RWPE1 (cell line): ENCODE measurements around the gene PRELP.

Experiments
- CTCF ChIA-PET: fragments of 350-600 bp; sonication (Branson Sonifier 250); formaldehyde crosslinking; extraction: SDS; loops from one replicate; lab custom pipeline; 2021; lab: Yijun Ruan, JAX
- POLR2A ChIA-PET: fragments of 400-600 bp; formaldehyde crosslinking; extraction: SDS; loops from one replicate; lab custom pipeline; 2020; ENCODE audit warnings: antibody characterized with exemption; ENCODE audit not compliant: low non-redundant PET; lab: Yijun Ruan, JAX
- DNase-seq: peaks from one replicate; pipeline ENCODE4 v3.0.0; 2012; ENCODE audit warnings: low spot score
- H3K27ac ChIP-seq: fragments of 450-650 bp; 2 replicates; pipeline ENCODE4 v1.5.1; 2017
- TF ChIP-seq, protein P1 (sequence below): fragments of 450-650 bp; conservative IDR thresholded peaks from 2 replicates; pipeline ENCODE4 v1.5.1; 2017; ENCODE audit warnings: low read depth, mild to moderate bottlenecking

The PRELP gene

DNA sequence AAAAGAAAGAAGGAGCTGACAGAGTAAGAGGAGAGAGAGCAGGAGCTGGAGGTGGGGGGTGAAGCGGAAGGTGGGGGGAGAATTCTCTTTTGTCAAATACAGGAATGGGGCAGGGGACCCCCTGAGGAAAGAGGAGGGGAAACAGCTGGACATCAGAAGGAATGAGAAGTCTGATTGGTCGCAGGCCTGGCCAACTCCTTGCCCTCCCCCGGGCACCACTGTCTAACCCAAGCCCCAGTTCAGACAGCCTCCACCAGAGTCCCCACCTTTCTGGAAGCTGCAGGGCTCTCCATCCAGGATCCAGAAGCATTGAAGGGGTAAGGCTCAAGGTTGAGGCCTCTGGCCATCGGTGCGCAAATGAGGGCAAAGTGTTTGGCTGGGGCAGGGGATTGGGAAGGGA, 18.3 kb downstream of the PRELP start, which contains the start of gene OPTC:
OPTC (plus strand) TSS at position 253 of the 400 bp plus-strand sequence. CDS start 1,853 bp downstream, outside the sequence.
- H3K27ac ChIP-seq: no peak within 1 kb of the TSS
- ChIA-PET CTCF (interaction anchor here (0.6 to 1.2 kb wide), 6 partner anchors 151 to 1949 kb away, joined by 3 to 5 read pairs (median 4); no protein-coding TSS in a partner anchor), POLR2A (interaction anchor here (0.5 kb wide), 1 partner anchor 12 kb away, joined by 4 read pairs; no protein-coding TSS in a partner anchor)
- no peak for DNase-seq
- TF ChIP-seq, protein P1, sequence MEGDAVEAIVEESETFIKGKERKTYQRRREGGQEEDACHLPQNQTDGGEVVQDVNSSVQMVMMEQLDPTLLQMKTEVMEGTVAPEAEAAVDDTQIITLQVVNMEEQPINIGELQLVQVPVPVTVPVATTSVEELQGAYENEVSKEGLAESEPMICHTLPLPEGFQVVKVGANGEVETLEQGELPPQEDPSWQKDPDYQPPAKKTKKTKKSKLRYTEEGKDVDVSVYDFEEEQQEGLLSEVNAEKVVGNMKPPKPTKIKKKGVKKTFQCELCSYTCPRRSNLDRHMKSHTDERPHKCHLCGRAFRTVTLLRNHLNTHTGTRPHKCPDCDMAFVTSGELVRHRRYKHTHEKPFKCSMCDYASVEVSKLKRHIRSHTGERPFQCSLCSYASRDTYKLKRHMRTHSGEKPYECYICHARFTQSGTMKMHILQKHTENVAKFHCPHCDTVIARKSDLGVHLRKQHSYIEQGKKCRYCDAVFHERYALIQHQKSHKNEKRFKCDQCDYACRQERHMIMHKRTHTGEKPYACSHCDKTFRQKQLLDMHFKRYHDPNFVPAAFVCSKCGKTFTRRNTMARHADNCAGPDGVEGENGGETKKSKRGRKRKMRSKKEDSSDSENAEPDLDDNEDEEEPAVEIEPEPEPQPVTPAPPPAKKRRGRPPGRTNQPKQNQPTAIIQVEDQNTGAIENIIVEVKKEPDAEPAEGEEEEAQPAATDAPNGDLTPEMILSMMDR: no peak

DNA sequence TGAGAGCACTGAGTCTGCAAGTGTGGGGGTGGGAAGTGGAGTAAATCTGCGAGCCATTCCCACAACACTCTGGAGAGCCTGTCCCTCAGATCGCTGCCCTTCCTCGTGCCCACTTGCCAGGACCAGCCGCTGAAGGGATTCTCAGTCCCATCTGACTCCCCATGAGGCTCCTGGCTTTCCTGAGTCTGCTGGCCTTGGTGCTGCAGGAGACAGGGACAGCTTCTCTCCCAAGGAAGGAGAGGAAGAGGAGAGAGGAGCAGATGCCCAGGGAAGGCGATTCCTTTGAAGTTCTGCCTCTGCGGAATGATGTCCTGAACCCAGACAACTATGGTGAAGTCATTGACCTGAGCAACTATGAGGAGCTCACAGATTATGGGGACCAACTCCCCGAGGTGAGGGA, 20.2 kb downstream of the PRELP start:
- TF ChIP-seq, protein P1: no peak
- DNase-seq: no peak
- no peak overlapping the region for H3K27ac ChIP-seq
- ChIA-PET CTCF (interaction anchor here (0.6 to 1.8 kb wide), 5 partner anchors 8 to 229 kb away, joined by 3 to 8 read pairs (median 4); no protein-coding TSS in a partner anchor), POLR2A (no interaction called here)

DNA sequence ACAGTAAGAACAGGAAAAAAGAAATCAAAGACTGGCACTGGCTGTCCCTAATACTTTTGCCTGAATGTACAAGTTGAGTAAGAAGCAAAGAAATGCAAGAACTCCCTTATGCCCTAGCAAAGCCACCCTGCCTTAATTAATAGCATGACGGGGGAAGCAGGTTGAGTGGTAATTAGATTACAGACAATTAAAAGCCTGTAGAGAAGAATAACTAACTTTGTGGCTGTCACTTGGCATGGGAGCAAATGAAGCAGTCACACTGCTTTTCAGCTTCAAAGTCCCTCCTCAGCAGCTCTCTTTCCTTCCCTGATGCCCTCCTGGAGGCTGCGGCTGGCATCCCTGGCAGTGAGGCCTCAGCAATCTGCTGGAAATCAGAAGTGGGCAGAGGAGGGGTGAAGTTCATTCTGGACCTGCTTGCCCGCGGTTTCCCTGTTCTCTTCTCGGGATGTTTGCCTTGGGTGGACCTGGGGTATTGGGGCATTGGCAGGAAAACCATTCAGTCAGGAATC, 21.7 kb downstream of the PRELP start:
- TF ChIP-seq, protein P1: no peak
- H3K27ac ChIP-seq: no peak overlapping the region
- ChIA-PET CTCF (interaction anchor here (0.5 to 1.8 kb wide), 3 partner anchors 9 to 254 kb away, joined by 3 to 9 read pairs (median 3); no protein-coding TSS in a partner anchor), POLR2A (no interaction called here)
- DNase-seq: no peak

DNA sequence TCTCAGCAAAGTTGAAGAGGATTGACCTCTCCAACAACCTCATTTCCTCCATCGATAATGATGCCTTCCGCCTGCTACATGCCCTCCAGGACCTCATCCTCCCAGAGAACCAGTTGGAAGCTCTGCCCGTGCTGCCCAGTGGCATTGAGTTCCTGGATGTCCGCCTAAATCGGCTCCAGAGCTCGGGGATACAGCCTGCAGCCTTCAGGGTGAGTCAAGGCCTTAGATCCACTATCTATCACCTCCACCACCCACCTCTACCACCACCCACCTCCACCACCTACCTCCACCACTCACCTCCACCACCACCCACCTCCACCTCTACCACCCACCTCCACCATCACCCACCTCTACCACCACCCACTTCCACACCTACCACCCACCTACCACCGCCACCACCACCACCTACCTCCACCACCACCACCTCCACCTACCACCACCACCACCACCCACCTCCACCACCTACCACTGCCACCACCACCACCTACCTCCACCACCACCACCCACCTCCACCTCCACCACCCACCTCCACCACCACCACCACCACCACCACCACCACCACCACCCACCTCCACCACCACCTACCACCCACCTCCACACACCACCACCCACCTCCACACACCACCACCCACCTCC, 24.2 kb downstream of the PRELP start:
- CTCF ChIA-PET: interaction anchor here (0.5 to 1.2 kb wide), 4 partner anchors 121 to 231 kb away, joined by 3 to 4 read pairs (median 4); no protein-coding TSS in a partner anchor
- TF ChIP-seq, protein P1: no peak
- DNase-seq: no peak
- POLR2A ChIA-PET: no interaction called here
- H3K27ac ChIP-seq: no peak overlapping the region

DNA sequence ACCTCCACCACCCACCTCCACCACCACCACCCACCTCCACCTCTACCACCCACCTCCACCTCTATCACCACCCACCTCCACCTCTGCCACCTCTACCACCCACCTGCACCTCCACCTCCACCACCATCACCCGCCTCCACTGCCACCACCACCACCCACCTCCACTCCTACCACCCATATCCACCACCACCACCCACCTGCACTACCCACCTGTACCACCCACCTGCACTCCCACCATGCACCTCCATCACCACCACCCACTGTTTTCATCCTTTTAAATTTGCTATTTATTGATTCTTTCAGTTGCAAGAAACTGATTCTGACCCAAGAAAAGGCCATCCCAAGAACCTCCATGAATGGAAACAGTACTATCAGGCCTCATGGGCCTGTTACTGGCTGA, 24.7 kb downstream of the PRELP start:
- no peak overlapping the region for H3K27ac ChIP-seq
- TF ChIP-seq, protein P1: no peak
- ChIA-PET POLR2A (no interaction called here), CTCF (interaction anchor here (0.5 kb wide), 1 partner anchor 231 kb away, joined by 4 read pairs; no protein-coding TSS in a partner anchor)
- no peak for DNase-seq

DNA sequence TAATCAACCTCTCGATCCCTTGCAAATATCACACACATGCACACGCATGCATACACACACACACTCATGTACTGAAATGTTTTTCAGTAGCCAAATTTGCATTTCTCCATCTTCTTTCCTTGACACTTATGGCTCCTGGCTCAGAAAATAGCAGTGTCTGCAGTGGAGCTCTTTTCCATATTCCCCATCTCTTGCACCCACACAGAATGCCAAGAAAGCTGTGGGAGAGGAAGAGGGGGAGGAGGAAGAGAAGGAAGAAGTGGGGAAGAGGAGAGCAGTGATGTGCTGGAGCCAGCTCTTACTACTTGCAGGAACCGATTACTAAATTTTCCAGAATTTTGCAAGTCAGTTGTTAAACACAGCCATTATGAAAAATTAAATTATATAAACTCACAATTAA, 28.2 kb downstream of the PRELP start:
- no peak for DNase-seq
- TF ChIP-seq, protein P1: no peak
- H3K27ac ChIP-seq: no peak overlapping the region
- POLR2A ChIA-PET: no interaction called here
- CTCF ChIA-PET: interaction anchor here (0.6 to 4.0 kb wide), 19 partner anchors 14 to 237 kb away, joined by 3 to 64 read pairs (median 4); partner anchors contain the start of gene ATP2B4
